ENCODE results near the gene ATP1A4.
A peak's percentile ranks its signal among the peaks of the same experiment; 100 is the strongest.

The ATP1A4 gene

GRCh38 chr1:160206036-160206389 lies 54.6 kb downstream of the ATP1A4 start:
- DNase-seq (ENCODE audit: low read depth in 2 of 2), result no peak

GRCh38 chr1:160206421-160207117 lies 55.2 kb downstream of the ATP1A4 start:
- peak; percentile 75 to 78 for DNase-seq (ENCODE audit: low read depth in 2 of 2)

DNA sequence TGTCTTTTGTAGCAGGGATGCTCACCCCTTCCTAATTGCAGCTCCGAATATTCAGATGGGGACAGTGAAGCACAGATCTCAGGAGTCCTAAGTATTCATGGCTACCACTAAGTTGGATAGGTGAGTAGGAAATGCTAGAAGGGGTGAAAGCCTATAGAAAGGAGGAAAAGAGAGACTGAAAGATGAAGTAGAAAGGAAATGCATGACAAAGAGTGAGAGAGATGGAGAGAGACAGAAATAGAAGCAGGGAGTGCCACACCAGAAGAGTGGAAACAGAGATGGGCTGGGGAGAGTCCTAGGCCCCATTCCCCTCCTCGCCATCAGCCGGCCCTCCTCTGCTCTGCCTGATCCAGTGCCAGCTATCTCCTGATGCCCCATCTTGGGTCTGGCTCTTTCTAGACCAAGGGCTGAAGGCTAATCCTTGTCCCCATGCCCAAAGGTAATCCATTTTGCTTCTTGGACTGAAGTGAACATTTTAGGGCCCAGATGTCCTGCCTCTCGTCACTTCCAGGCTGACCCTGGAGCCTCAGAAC lies 55.8 kb downstream of the ATP1A4 start:
- no peak for DNase-seq (ENCODE audit: low read depth in 2 of 2)

GRCh38 chr1:160207771-160208556 lies 56.6 kb downstream of the ATP1A4 start:
- DNase-seq (ENCODE audit: low read depth in 2 of 2), result no peak

DNA sequence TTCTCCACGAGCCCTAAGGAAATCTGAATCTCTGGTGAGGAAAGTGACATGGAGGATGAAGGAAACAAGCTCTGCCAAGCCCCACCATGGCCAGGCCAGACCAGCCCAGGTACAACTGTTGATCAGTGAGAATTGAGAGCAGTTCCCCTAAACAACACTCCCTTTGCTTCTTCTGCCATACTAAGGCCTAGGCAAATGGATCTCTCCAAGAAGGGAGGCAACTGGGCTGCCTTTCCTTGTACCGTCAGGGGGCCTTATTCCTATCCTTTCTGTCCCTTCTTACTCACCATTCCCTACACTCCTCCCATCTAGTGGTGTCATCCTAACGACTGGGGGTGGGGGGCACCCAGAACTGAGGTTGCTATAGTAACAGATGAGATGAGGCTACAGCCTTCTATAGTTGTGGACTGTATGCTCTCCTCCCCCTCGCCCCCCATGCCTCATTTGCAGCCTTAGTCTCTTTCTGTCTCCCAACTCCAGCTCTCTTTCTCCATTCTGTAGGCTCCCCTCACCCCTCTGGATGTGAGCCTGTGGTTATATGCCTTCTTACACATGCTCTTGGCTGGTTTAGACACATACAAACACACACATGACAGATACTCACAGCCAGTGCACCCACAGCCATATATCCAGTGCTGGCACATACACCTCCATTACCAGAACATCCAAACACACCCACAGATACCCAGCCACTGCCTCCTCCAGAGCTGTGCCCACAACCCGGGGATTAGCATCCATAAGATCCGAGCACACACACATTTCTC lies 57.3 kb downstream of the ATP1A4 start:
- DNase-seq (ENCODE audit: low read depth in 2 of 2), result no peak

DNA sequence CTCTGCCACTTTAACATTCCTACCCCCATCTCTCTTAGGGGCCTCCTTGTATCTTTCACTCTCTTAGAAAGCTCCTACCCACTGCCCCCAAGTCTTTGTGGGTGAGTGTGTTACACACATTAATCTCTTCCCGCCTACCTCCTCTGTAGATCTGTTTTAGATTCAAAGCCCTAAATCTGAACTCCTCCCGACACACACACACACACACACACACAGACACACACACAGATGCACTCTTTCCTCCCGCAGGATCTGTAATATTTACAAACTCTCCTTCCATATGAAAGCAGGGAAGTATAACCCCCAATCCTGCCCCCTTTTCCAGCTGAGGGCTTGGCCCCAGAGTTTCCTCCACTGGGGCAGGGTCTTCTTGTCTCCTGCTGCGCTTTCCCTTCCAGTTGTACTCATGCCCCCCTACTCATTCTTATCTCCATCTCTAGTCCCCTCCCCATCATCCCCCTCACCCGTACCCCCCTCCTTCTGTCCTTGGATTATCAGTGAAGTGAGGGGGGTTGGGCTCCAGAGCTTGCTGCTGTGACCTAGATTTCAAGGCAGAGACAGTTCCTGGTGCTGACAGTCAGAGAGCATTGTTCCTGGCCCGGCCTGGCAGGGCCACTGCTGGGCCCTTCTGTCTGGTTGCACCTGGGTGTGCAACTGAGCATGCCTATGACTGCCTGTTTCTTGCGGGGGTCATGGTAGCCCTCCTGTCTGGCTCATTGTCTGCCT lies 58.1 kb downstream of the ATP1A4 start:
- no peak for DNase-seq (ENCODE audit: low read depth in 2 of 2)

GRCh38 chr1:160210561-160210960 lies 59.2 kb downstream of the ATP1A4 start:
- DNase-seq (ENCODE audit: low read depth in 2 of 2), result no peak

DNA sequence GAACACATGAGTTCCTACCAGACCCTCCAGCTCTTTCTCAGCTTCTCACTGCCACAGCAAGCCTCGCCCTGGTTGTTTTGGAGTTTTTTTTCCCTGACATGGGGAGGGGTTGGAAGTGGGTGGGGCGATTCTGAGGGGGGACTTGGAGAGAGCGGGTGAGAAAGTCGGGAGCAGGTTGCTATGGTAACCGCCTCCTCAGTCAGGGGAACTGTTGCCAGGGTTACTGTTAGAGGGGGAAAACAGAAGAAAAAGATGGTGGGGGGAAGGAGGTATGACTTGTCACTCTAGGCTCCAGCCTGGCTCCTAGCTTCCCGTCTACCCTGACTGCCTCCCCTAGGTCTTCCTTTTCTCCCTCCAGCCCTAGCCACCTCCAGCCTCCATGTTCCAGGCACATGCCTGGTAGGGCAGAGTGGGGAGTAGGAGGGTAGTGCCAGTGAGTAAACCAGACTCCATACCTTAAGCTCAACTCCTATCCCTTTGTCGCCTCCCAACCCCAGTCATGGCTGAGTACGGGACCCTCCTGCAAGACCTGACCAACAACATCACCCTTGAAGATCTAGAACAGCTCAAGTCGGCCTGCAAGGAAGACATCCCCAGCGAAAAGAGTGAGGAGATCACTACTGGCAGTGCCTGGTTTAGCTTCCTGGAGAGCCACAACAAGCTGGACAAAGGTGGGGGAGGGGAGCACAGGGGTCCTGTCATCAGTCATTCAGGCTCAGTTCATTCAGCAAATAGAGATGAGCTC lies 59.8 kb downstream of the ATP1A4 start:
- no peak for DNase-seq (ENCODE audit: low read depth in 2 of 2)

DNA sequence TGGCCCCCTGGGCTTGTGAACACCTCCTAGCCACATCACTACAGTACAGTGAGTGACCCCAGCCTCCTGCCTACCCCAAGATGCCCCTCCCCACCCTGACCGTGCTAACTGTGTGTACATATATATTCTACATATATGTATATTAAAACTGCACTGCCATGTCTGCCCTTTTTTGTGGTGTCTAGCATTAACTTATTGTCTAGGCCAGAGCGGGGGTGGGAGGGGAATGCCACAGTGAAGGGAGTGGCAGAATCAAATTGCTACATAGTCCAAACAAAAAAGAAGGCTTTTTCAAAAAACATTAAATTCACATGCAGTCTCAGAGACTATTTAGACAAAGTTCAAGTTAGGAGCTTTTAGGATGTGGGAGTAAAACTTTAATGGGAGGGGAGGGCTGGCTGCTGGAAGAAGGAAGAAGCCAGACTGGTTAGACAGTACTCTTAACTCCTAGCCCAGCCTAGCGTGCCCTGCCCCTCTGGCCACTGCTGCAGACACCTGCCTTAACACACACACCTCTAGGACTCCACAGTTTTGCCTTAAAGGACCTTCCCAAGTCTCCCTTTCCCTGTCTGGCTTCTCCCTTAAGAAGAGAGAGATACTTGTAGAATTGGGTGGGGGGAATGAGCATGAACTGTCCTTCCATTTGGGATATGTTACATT lies 63.2 kb downstream of the ATP1A4 start:
- no peak for DNase-seq (ENCODE audit: low read depth in 2 of 2)

- no peak for DNase-seq (ENCODE audit: low read depth in 2 of 2)
Measured at GRCh38 chr1:160216301-160216700, 64.9 kb downstream of the ATP1A4 start.

DNA sequence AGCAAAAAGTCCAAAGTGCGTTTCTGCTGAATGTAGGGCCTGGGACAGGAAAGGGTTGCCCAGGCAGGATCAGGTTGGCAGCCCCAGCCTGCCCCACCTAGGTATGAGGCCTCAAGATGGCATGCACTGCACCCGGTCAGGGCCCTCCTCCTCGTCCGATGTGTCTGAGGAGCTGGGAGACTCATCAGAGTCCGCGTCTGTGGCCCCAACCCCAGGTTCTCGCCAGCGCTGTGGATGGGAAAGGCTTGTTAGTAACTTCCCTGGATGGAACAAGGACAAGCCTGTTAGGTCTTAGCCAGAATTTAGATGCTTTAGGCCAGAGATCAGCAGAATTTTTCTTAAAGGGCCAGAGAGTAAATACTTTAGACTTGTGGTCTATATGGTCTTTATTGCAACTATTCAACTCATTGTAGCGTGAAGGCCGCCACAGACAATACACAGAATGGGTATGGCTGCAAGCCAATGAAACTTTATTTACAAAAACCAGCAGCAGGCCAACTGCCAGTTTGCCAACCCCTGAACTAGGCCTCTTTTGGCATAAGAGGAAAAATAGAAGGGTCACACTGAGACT lies 66.2 kb downstream of the ATP1A4 start:
- no peak for DNase-seq (ENCODE audit: low read depth in 2 of 2)

GRCh38 chr1:160219062-160219929 lies 67.9 kb downstream of the ATP1A4 start:
- peak in 1 of 2 experiments; percentile 29 for DNase-seq (ENCODE audit: low read depth in 2 of 2)

DNA sequence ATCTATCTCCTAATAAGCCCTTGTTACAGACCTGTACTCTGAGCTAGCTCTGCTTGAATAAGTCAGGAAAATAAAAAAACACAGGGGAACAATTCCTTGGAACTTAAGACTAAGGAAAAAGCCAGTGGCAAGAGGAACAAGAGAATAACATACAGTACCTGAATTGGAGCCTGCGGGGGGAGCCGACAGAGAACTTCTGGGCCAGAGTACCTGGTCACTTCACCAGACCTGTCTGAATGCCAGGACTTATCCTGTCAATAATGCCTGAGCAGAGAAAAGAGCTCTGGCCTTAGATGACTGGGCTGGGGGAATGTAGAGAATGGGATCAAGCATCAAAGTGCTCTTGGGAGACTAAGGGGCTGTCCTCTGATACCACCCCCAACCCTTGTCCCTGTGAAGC lies 68.9 kb downstream of the ATP1A4 start:
- no peak for DNase-seq (ENCODE audit: low read depth in 2 of 2)

GRCh38 chr1:160221089-160221488 lies 69.7 kb downstream of the ATP1A4 start:
- no peak for DNase-seq (ENCODE audit: low read depth in 2 of 2)

DNA sequence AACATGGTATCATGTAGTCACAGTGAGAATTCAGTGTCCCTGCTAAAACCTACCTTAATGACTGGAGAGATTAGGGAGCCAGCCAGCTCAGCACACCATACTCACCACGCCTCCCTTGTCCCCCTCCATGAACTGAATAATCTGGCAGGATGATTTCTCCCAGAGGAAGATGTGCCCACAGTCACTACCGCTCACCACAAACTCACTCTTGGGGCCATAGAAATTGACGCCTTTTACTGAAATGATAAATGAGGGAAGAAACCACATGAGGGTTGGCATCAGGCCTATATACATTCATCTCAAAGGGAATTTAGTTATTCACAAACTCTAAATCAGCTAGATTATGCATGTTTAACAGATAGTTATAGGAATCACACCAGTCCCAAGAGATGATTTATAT lies 71.1 kb downstream of the ATP1A4 start:
- peak; percentile 24 to 36 for DNase-seq (ENCODE audit: low read depth in 2 of 2)

- no peak for DNase-seq (ENCODE audit: low read depth in 2 of 2)
Measured at GRCh38 chr1:160224606-160225005, 73.2 kb downstream of the ATP1A4 start.

DNA sequence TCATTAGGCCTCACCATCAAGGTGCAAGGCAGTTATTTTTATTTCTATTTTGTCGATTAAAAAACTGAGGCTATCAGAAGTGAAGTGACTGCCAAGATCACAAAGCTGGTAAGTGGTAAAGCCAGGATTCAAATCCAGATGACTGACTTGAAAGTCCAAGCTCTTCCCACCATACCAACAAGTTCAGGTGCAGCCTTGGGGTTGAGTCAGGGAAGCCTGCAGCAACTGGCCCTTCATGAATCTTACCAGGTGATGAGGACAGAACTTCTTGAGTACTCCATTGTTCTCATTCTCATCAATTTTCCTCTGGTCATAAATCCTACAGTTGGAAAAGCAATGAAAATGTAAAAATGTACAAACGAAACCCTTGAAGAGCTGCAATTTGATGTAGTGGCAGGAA lies 73.9 kb downstream of the ATP1A4 start:
- DNase-seq (ENCODE audit: low read depth in 2 of 2), result no peak

GRCh38 chr1:160226623-160227022 lies 75.2 kb downstream of the ATP1A4 start:
- no peak for DNase-seq (ENCODE audit: low read depth in 2 of 2)

DNA sequence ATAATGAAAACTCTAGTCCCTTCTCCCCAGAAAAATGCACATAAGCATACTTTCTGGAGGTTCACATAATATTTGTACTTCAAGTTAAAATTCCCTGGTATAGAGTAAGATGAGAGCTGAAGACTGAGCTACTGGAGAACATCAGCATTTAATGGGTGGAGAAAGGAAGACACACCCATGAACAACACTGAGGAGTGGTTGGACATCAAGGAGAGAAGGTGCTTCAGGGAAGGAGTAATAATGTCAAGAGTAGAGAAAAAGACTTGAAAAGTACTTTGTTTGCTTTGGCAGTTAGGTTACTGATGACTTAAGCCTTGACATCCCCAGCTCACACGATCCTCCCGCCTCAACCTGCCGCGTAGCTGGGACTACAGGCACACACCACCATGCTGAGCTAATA lies 75.6 kb downstream of the ATP1A4 start:
- no peak for DNase-seq (ENCODE audit: low read depth in 2 of 2)

Data from fibroblast of skin of left quadriceps (primary cell).